PFSK-1 (cell line): ENCODE data around the gene KDM5C.

Experiments used
- POLR2AphosphoS5 ChIP-seq: IDR thresholded peaks from 2 replicates; pipeline ENCODE4 v1.6.1; 2012; ENCODE audit warnings: low read depth, mild to moderate bottlenecking, control low read depth, low read length, moderate library complexity
- SIN3A ChIP-seq: IDR thresholded peaks from 2 replicates; pipeline ENCODE4 v1.6.1; 2012; ENCODE audit warnings: mild to moderate bottlenecking, low read length, moderate library complexity, borderline replicate concordance; ENCODE audit not compliant: insufficient read depth

DNA sequence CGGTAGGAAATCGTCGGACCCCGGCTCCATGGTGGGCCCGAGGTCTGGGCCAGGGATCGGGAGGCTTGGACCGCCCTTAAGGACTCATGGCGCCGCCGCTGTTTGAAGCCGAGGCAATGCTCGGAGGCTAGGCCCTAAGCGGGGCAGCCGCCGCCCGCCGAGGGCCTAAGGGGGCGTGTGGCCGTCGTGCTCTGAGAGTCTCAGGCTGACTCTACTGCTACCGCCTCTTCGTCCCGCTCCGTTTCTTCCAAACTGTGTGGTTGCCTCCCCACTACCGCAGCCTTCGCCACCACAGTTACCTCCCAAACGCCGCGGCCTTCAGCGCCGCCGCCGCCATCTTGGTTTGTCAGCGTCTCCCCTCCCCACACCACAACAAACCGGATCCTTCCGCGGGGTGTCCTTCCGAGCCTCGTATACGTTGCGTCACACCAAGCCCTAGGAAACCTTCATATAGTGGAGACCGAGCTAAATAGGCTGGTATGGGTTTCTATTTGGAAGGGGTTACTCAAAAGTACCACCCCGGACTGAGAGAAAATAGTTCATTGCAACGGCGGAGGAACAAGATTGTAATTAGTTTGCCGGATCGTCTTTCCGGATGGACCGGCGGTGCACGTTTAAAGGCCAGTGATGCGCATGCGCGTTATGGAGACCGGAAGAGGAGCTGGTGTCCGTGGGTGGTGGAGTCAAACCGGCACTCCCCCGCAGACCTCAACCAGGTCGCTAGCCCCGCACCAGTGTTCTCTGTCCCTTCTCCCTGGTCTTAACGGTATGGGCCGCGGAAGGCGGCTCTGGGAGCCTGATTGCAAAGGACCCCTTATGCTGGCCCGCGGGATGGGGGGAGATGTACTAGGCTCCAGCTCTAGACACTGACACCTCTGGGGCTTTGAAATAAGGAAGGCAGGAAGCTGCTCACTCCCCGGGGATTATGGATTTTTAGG is at the start of gene KDM5C:
- peak; percentile 45; the same call in 1 of the 2 replicates for TF ChIP-seq POLR2AphosphoS5
- peak; percentile 26; the same call in 1 of the 2 replicates for TF ChIP-seq SIN3A
